ENCODE measurements around the gene RAB34. TPM values are rescaled to one million over a fixed set of nuclear protein-coding genes. Genes with fewer than 3 reads are reported as not detected.

RAB34 gene
- total and polyA plus RNA-seq, 9 of the 15 experiments (the other 6 are each of a cell fraction or from before 2014, with no cell fraction given), result 0.07 to 3.8 (median 0.46) TPM; not detected in 1

DNA sequence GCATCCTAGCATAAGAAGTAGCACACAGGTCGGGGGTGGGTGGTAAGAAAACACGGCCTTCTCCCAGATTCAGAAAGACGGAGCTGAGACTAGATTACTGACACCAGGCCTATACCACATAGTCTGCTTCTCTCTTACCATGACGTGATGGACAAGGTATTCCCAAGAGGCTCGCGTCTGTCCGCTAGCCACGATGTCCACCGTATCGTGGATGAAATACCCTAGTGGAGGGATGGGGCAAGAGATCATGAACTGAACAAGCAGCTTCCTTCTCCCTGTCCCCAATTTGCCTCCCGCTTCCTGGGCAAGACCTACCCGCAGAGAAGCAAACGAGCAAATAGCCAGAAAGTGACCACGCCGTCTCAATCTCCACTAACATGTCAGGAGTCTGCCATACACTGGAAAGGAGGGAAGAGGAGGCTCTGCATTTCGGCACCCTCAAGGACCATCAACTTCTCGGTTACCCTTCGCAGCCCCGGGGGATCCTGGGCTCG is 7.5 kb upstream of the RAB34 start (continued):
- TF ChIP-seq, protein P1, sequence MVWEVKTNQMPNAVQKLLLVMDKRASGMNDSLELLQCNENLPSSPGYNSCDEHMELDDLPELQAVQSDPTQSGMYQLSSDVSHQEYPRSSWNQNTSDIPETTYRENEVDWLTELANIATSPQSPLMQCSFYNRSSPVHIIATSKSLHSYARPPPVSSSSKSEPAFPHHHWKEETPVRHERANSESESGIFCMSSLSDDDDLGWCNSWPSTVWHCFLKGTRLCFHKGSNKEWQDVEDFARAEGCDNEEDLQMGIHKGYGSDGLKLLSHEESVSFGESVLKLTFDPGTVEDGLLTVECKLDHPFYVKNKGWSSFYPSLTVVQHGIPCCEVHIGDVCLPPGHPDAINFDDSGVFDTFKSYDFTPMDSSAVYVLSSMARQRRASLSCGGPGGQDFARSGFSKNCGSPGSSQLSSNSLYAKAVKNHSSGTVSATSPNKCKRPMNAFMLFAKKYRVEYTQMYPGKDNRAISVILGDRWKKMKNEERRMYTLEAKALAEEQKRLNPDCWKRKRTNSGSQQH (CRISPR knock-in tag; IDR thresholded peaks at IDR 0.05), result peak; percentile 15; the same call in 1 of the 2 replicates
- TF ChIP-seq MIER1 (IDR thresholded peaks at IDR 0.05; ENCODE audit: low read depth) (0 out of 2 replicates have a peak, but pooled peaks have one; percentile 45), ZNF121 (CRISPR knock-in tag; conservative IDR thresholded peaks at IDR 0.05) (no peak), ZBTB17 (CRISPR knock-in tag; IDR thresholded peaks at IDR 0.05) (no peak), ID3 (CRISPR knock-in tag; IDR thresholded peaks at IDR 0.05) (no peak), ID3 (tag; IDR thresholded peaks at IDR 0.05) (0 out of 2 replicates have a peak, but pooled peaks have one; percentile 19), CLOCK (CRISPR knock-in tag; IDR thresholded peaks at IDR 0.05; ENCODE audit: borderline replicate concordance) (no peak), ELF4 (CRISPR knock-in tag; IDR thresholded peaks at IDR 0.05) (no peak), RBBP5 (IDR thresholded peaks at IDR 0.05; ENCODE audit: borderline replicate concordance, insufficient read depth, low read length, poor library complexity, severe bottlenecking) (peak; percentile 40), TEAD2 (tag; IDR thresholded peaks at IDR 0.05) (0 out of 2 replicates have a peak, but pooled peaks have one; percentile 5), POLR3A (IDR thresholded peaks at IDR 0.05; ENCODE audit: borderline replicate concordance, extremely low read depth, insufficient read depth, insufficient read length) (no peak), ZNF24 (IDR thresholded peaks at IDR 0.05) (no peak), KLF13 (tag; IDR thresholded peaks at IDR 0.05; ENCODE audit: borderline replicate concordance, low read depth) (no peak), FOXK1 (CRISPR knock-in tag; IDR thresholded peaks at IDR 0.05; ENCODE audit: borderline replicate concordance) (peak; percentile 67; the same call in 1 of the 2 replicates), PML (IDR thresholded peaks at IDR 0.05; ENCODE audit: low read length) (peak; percentile 56; the same call in 1 of the 2 replicates)
- TF ChIP-seq, protein P2, sequence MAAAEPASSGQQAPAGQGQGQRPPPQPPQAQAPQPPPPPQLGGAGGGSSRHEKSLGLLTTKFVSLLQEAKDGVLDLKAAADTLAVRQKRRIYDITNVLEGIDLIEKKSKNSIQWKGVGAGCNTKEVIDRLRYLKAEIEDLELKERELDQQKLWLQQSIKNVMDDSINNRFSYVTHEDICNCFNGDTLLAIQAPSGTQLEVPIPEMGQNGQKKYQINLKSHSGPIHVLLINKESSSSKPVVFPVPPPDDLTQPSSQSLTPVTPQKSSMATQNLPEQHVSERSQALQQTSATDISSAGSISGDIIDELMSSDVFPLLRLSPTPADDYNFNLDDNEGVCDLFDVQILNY (CRISPR knock-in tag; IDR thresholded peaks at IDR 0.05), result peak; percentile 7; the same call in 1 of the 2 replicates
- TF ChIP-seq, protein P3, sequence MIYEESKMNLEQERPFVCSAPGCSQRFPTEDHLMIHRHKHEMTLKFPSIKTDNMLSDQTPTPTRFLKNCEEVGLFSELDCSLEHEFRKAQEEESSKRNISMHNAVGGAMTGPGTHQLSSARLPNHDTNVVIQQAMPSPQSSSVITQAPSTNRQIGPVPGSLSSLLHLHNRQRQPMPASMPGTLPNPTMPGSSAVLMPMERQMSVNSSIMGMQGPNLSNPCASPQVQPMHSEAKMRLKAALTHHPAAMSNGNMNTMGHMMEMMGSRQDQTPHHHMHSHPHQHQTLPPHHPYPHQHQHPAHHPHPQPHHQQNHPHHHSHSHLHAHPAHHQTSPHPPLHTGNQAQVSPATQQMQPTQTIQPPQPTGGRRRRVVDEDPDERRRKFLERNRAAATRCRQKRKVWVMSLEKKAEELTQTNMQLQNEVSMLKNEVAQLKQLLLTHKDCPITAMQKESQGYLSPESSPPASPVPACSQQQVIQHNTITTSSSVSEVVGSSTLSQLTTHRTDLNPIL (CRISPR knock-in tag; IDR thresholded peaks at IDR 0.05), result no peak
- TF ChIP-seq, protein P4, sequence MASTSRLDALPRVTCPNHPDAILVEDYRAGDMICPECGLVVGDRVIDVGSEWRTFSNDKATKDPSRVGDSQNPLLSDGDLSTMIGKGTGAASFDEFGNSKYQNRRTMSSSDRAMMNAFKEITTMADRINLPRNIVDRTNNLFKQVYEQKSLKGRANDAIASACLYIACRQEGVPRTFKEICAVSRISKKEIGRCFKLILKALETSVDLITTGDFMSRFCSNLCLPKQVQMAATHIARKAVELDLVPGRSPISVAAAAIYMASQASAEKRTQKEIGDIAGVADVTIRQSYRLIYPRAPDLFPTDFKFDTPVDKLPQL (IDR thresholded peaks at IDR 0.05; ENCODE audit: extremely low read depth, insufficient read length), result no peak
